Loucy (cell line): Measurements from ENCODE around the gene TNFRSF25.

Experiments
- H2AFZ ChIP-seq: fragments of 200-600 bp; sonication (generic); 2 replicates; pipeline ENCODE4 v1.6.0; 2016; ENCODE audit warnings: antibody characterized with exemption, mild to moderate bottlenecking, low read length, moderate library complexity
- H3F3A ChIP-seq: fragments of 200-600 bp; 2 replicates; pipeline ENCODE4 v1.6.0; 2016; ENCODE audit warnings: antibody characterized with exemption, low read depth, mild to moderate bottlenecking
- H3K27me3 ChIP-seq: fragments of 200-600 bp; sonication (generic); 2 replicates; pipeline ENCODE4 v1.6.1; 2014; ENCODE audit warnings: low read length, mild to moderate bottlenecking; ENCODE audit not compliant: insufficient read depth, poor library complexity, severe bottlenecking
- H3K36me3 ChIP-seq: fragments of 200-600 bp; sonication (generic); 2 replicates; pipeline ENCODE4 v1.6.1; 2016; ENCODE audit warnings: low read length; ENCODE audit not compliant: insufficient read depth
- H3K4me1 ChIP-seq: fragments of 200-600 bp; sonication (generic); 2 replicates; pipeline ENCODE4 v1.5.1; 2014; ENCODE audit warnings: low read length, mild to moderate bottlenecking; ENCODE audit not compliant: insufficient read depth, poor library complexity, severe bottlenecking
- H3K4me2 ChIP-seq: fragments of 200-600 bp; sonication (generic); 2 replicates; pipeline ENCODE4 v1.6.0; 2014; ENCODE audit warnings: antibody characterized with exemption, low read length, low read depth, mild to moderate bottlenecking; ENCODE audit not compliant: poor library complexity, severe bottlenecking
- H3K4me3 ChIP-seq: fragments of 200-600 bp; sonication (generic); 2 replicates; pipeline ENCODE4 v1.5.1; 2014; ENCODE audit warnings: low read length, mild to moderate bottlenecking, mixed read lengths; ENCODE audit not compliant: poor library complexity, severe bottlenecking
- H3K79me2 ChIP-seq: fragments of 200-600 bp; sonication (generic); 2 replicates; pipeline ENCODE4 v1.6.1; 2014; ENCODE audit warnings: low read length; ENCODE audit not compliant: insufficient read depth
- H3K9ac ChIP-seq: fragments of 200-600 bp; sonication (generic); 2 replicates; pipeline ENCODE4 v1.6.0; 2014; ENCODE audit warnings: mild to moderate bottlenecking, low read depth, low read length, moderate library complexity; ENCODE audit not compliant: poor library complexity, severe bottlenecking
- H3K9me2 ChIP-seq: fragments of 200-600 bp; sonication (generic); replicated peaks from 2 replicates; pipeline ENCODE4 v1.6.1; 2016; ENCODE audit warnings: low read depth, low read length, mixed read lengths
- H3K9me3 ChIP-seq: fragments of 200-600 bp; sonication (generic); 2 replicates; pipeline ENCODE4 v1.6.1; 2014; ENCODE audit warnings: mild to moderate bottlenecking, antibody characterized with exemption, low read length, low read depth; ENCODE audit not compliant: insufficient read depth
- H4K20me1 ChIP-seq: fragments of 200-600 bp; sonication (generic); 2 replicates; pipeline ENCODE4 v1.6.0; 2014; ENCODE audit warnings: antibody characterized with exemption, low read length, mild to moderate bottlenecking; ENCODE audit not compliant: insufficient read depth, poor library complexity, severe bottlenecking
- CTCF ChIP-seq: fragments of 200-600 bp; sonication (generic); conservative IDR thresholded peaks from 2 replicates; pipeline ENCODE4 v1.5.1; 2014; ENCODE audit warnings: mild to moderate bottlenecking, antibody characterized with exemption, low read length
- EZH2phosphoT487 ChIP-seq: fragments of 200-600 bp; IDR thresholded peaks from 2 replicates; pipeline ENCODE4 v1.6.1; 2018; ENCODE audit warnings: antibody characterized with exemption, mild to moderate bottlenecking, moderate library complexity, borderline replicate concordance

Gene TNFRSF25

GRCh38 chr1:6484826-6485167, 18.8 kb upstream of the TNFRSF25 start:
- Histone ChIP-seq H3K27me3 (no peaks in the 10 kb centered on the region), H3K4me3 (no peak overlapping the region), H3K9ac (no peak overlapping the region), H3K36me3 (no peaks in the 10 kb centered on the region), H3K79me2 (no peaks in the 10 kb centered on the region), H2AFZ (no peak overlapping the region), H3F3A (no peaks in the 10 kb centered on the region), H3K9me2 (no peaks in the 10 kb centered on the region), H3K4me2 (no peak overlapping the region), H3K4me1 (peaks cover 8% of the 10 kb centered on the region), H4K20me1 (no peaks in the 10 kb centered on the region), H3K9me3 (no peaks in the 10 kb centered on the region)
- no peak for TF ChIP-seq EZH2phosphoT487
- TF ChIP-seq CTCF: no peak

GRCh38 chr1:6483761-6484117, 17.8 kb upstream of the TNFRSF25 start:
- H3K9me3 ChIP-seq: no peaks in the 10 kb centered on the region
- no peak overlapping the region for H3K4me2 ChIP-seq
- H3K9ac ChIP-seq: no peak overlapping the region
- no peak overlapping the region for H3K4me3 ChIP-seq
- no peaks in the 10 kb centered on the region for H3K79me2 ChIP-seq
- peaks cover 4% of the 10 kb centered on the region for H3K4me1 ChIP-seq
- no peaks in the 10 kb centered on the region for H3K9me2 ChIP-seq
- H3F3A ChIP-seq: no peaks in the 10 kb centered on the region
- no peaks in the 10 kb centered on the region for H3K36me3 ChIP-seq
- no peak for TF ChIP-seq CTCF
- TF ChIP-seq EZH2phosphoT487: no peak
- H3K27me3 ChIP-seq: no peaks in the 10 kb centered on the region
- H2AFZ ChIP-seq: no peak overlapping the region
- no peaks in the 10 kb centered on the region for H4K20me1 ChIP-seq

GRCh38 chr1:6483017-6483760, 17.2 kb upstream of the TNFRSF25 start:
- H3K36me3 ChIP-seq: no peaks in the 10 kb centered on the region
- H3K4me3 ChIP-seq: no peak overlapping the region
- no peak overlapping the region for H2AFZ ChIP-seq
- no peaks in the 10 kb centered on the region for H3K79me2 ChIP-seq
- no peaks in the 10 kb centered on the region for H3K27me3 ChIP-seq
- H4K20me1 ChIP-seq: no peaks in the 10 kb centered on the region
- TF ChIP-seq EZH2phosphoT487 (no peak), CTCF (no peak)
- no peak overlapping the region for H3K9ac ChIP-seq
- no peaks in the 10 kb centered on the region for H3K9me2 ChIP-seq
- H3K4me2 ChIP-seq: no peak overlapping the region
- no peaks in the 10 kb centered on the region for H3F3A ChIP-seq
- peaks cover 4% of the 10 kb centered on the region for H3K4me1 ChIP-seq
- no peaks in the 10 kb centered on the region for H3K9me3 ChIP-seq
